H1 (cell line): ENCODE results near the gene RPL26. TPM values are rescaled to one million over a fixed set of nuclear protein-coding genes. Genes with fewer than 3 reads are reported as not detected.
A peak's percentile ranks its signal among the peaks of the same experiment; 100 is the strongest.

ENCODE experiments used
- CTCF ChIA-PET: fragments of 300-600 bp; sonication (Branson Sonifier 250); formaldehyde crosslinking; loops from one replicate; lab custom pipeline; 2021; ENCODE audit not compliant: partially characterized antibody; lab: Charles Lee
- POLR2A ChIA-PET: fragments of 300-600 bp; sonication (Branson Sonifier 250); formaldehyde crosslinking; loops from one replicate; lab custom pipeline; 2021; ENCODE audit warnings: inconsistent platforms; ENCODE audit not compliant: partially characterized antibody; lab: Charles Lee
- DNase-seq, 2 experiments: peaks; one replicate each; pipeline versions ENCODE4 v3.0.0 to v3.0.0-alpha.2; 2010 to 2022; ENCODE audit warnings: low spot score in 2 of 2, low read depth in 1 of 2, mixed read lengths in 1 of 2
- FAIRE-seq: peaks from 2 replicates; lab custom pipeline; 2011; peaks lifted over from hg19 to GRCh38; lab: Jason Lieb, UNC
- H2AFZ ChIP-seq: 2 replicates; pipeline ENCODE4 v1.8.1; 2012; ENCODE audit warnings: low read length, inconsistent platforms
- H2AK5ac ChIP-seq: 2 replicates; pipeline ENCODE4 v1.6.1; 2013; ENCODE audit warnings: low read depth, low read length
- H2BK120ac ChIP-seq: replicated peaks from 2 replicates; pipeline ENCODE3; 2013; ENCODE audit warnings: low read depth, low read length, inconsistent platforms
- H2BK12ac ChIP-seq: 2 replicates; pipeline ENCODE4 v1.6.1; 2013; ENCODE audit warnings: low read depth, low read length
- H2BK15ac ChIP-seq: 2 replicates; pipeline ENCODE4 v1.6.1; 2013; ENCODE audit warnings: low read length
- H2BK20ac ChIP-seq: 2 replicates; pipeline ENCODE4 v1.6.1; 2013; ENCODE audit warnings: low read length
- H2BK5ac ChIP-seq: 2 replicates; pipeline ENCODE4 v1.6.1; 2013; ENCODE audit warnings: low read depth, low read length
- H3K14ac ChIP-seq: 2 replicates; pipeline ENCODE4 v1.6.1; 2013; ENCODE audit warnings: inconsistent platforms; ENCODE audit not compliant: insufficient read length
- H3K18ac ChIP-seq: 2 replicates; pipeline ENCODE4 v1.6.1; 2013; ENCODE audit warnings: low read length; ENCODE audit errors: extremely low read depth
- H3K23ac ChIP-seq: 2 replicates; pipeline ENCODE4 v1.6.1; 2013; ENCODE audit warnings: inconsistent platforms; ENCODE audit not compliant: insufficient read length
- H3K23me2 ChIP-seq: 2 replicates; pipeline ENCODE4 v1.6.1; 2013; ENCODE audit warnings: low read depth, low read length
- H3K27ac ChIP-seq: 2 replicates; pipeline ENCODE4 v1.6.1; 2011; ENCODE audit warnings: low read depth, low read length, inconsistent platforms
- H3K27me3 ChIP-seq, 4 experiments: replicated peaks in 1 of 4; 1 replicate in 1 of 4; 2 replicates in 3 of 4; pipeline versions ENCODE4 v1.6.1 to v1.8.1; 2011 to 2013; ENCODE audit warnings: low read length in 3 of 4, mild to moderate bottlenecking in 3 of 4, inconsistent platforms in 2 of 4, mixed read lengths in 2 of 4, moderate library complexity in 1 of 4; ENCODE audit not compliant: control insufficient read depth in 3 of 4, insufficient read depth in 3 of 4; ENCODE audit errors: extremely low read depth in 1 of 4
- H3K36me3 ChIP-seq, 4 experiments: 2 replicates each; pipeline versions ENCODE4 v1.6.1 to v1.8.1; 2011 to 2013; ENCODE audit warnings: mild to moderate bottlenecking in 4 of 4, low read length in 3 of 4, moderate library complexity in 2 of 4, control low read depth in 1 of 4, inconsistent platforms in 1 of 4; ENCODE audit not compliant: insufficient read depth in 4 of 4, control insufficient read depth in 2 of 4
- H3K4ac ChIP-seq: replicated peaks from 2 replicates; pipeline ENCODE3; 2013; ENCODE audit warnings: low read length, low read depth, mixed read lengths, inconsistent platforms; ENCODE audit not compliant: insufficient read length
- H3K4me1 ChIP-seq, 4 experiments: replicated peaks in 1 of 4; 1 replicate in 1 of 4; 2 replicates in 3 of 4; pipeline versions ENCODE4 v1.6.1 to v1.8.1; 2011 to 2013; ENCODE audit warnings: low read length in 3 of 4, inconsistent platforms in 2 of 4, mixed read lengths in 1 of 4; ENCODE audit not compliant: insufficient read depth in 4 of 4, control insufficient read depth in 3 of 4
- H3K4me2 ChIP-seq, 2 experiments: 2 replicates each; pipeline versions ENCODE4 v1.6.1 to v1.8.1; 2011 to 2013; ENCODE audit warnings: low read depth in 2 of 2, low read length in 2 of 2, control low read depth in 1 of 2, inconsistent platforms in 1 of 2, mild to moderate bottlenecking in 1 of 2; ENCODE audit not compliant: insufficient read depth in 1 of 2
- H3K4me3 ChIP-seq, 4 experiments: fragments of 200-600, 300-600 bp in 1 of 4; sonication (generic), shearing (Covaris generic), sonication (Bioruptor Twin) in 1 of 4; 2 replicates each; pipeline versions ENCODE4 v1.5.1 to v1.8.1; 2011 to 2016; ENCODE audit warnings: low read length in 4 of 4, low read depth in 3 of 4, control low read depth in 2 of 4, inconsistent platforms in 2 of 4, mild to moderate bottlenecking in 2 of 4, mixed read lengths in 1 of 4, moderate library complexity in 1 of 4; ENCODE audit not compliant: insufficient read depth in 2 of 4; ENCODE audit errors: extremely low read depth in 1 of 4
- H3K56ac ChIP-seq: replicated peaks from 2 replicates; pipeline ENCODE3; 2013; ENCODE audit warnings: low read depth, mild to moderate bottlenecking, mixed read lengths, low read length, inconsistent platforms; ENCODE audit not compliant: insufficient read length
- H3K79me1 ChIP-seq: 2 replicates; pipeline ENCODE4 v1.6.1; 2013; ENCODE audit warnings: low read depth, low read length, control low read depth
- H3K79me2 ChIP-seq, 2 experiments: 2 replicates each; pipeline versions ENCODE4 v1.6.1 to v1.8.1; 2012 to 2013; ENCODE audit warnings: low read length in 2 of 2, mild to moderate bottlenecking in 2 of 2, inconsistent platforms in 1 of 2; ENCODE audit not compliant: insufficient read depth in 2 of 2, control insufficient read depth in 1 of 2
- H3K9ac ChIP-seq, 4 experiments: replicated peaks in 1 of 4; 1 replicate in 1 of 4; 2 replicates in 3 of 4; pipeline versions ENCODE4 v1.6.1 to v1.8.1; 2011 to 2013; ENCODE audit warnings: low read depth in 3 of 4, low read length in 3 of 4, control low read depth in 2 of 4, mild to moderate bottlenecking in 2 of 4, moderate library complexity in 2 of 4, inconsistent platforms in 1 of 4; ENCODE audit errors: extremely low read depth in 1 of 4
- H3K9me3 ChIP-seq, 2 experiments: 2 replicates each; pipeline versions ENCODE4 v1.6.1 to v1.8.1; 2012 to 2013; ENCODE audit warnings: mild to moderate bottlenecking in 2 of 2, moderate library complexity in 2 of 2, control low read depth in 1 of 2, inconsistent platforms in 1 of 2, low read depth in 1 of 2, low read length in 1 of 2, mixed read lengths in 1 of 2; ENCODE audit not compliant: insufficient read depth in 2 of 2
- H4K20me1 ChIP-seq, 2 experiments: replicated peaks in 1 of 2; 2 replicates each; pipeline versions ENCODE3 to v1.8.1; 2011 to 2013; ENCODE audit warnings: inconsistent platforms in 2 of 2, low read length in 2 of 2, mild to moderate bottlenecking in 1 of 2; ENCODE audit not compliant: insufficient read depth in 2 of 2, control insufficient read depth in 1 of 2
- H4K5ac ChIP-seq: 2 replicates; pipeline ENCODE4 v1.6.1; 2013; ENCODE audit warnings: low read length, low read depth, mixed read lengths, inconsistent platforms; ENCODE audit not compliant: insufficient read length
- H4K8ac ChIP-seq: 2 replicates; pipeline ENCODE4 v1.8.0; 2013; ENCODE audit warnings: mild to moderate bottlenecking, moderate library complexity, low read length, inconsistent platforms; ENCODE audit not compliant: insufficient read depth; ENCODE audit errors: extremely low read depth
- H4K91ac ChIP-seq: replicated peaks from 2 replicates; pipeline ENCODE3; 2013; ENCODE audit warnings: low read length, mixed read lengths, inconsistent platforms; ENCODE audit not compliant: insufficient read length
- ATF3 ChIP-seq: IDR thresholded peaks from 2 replicates; pipeline ENCODE4 v1.6.1; 2011; ENCODE audit warnings: low read depth, mild to moderate bottlenecking, low read length; ENCODE audit not compliant: insufficient read depth
- BACH1 ChIP-seq: IDR thresholded peaks from 2 replicates; pipeline ENCODE4 v1.6.1; 2012; ENCODE audit warnings: low read length, improper control_type of control experiment
- BRCA1 ChIP-seq: IDR thresholded peaks from 2 replicates; pipeline ENCODE4 v1.6.1; 2012; ENCODE audit warnings: low read depth, low read length, improper control_type of control experiment
- CHD1 ChIP-seq: IDR thresholded peaks from 2 replicates; pipeline ENCODE4 v1.6.1; 2012; ENCODE audit warnings: low read depth, low read length, improper control_type of control experiment
- EGR1 ChIP-seq: IDR thresholded peaks from 2 replicates; pipeline ENCODE4 v1.6.1; 2011; ENCODE audit warnings: low read depth, low read length, borderline replicate concordance
- MAX ChIP-seq: IDR thresholded peaks from 2 replicates; pipeline ENCODE4 v1.6.1; 2012; ENCODE audit warnings: inconsistent platforms
- NRF1 ChIP-seq: IDR thresholded peaks from 2 replicates; pipeline ENCODE4 v1.6.1; 2011; ENCODE audit warnings: mild to moderate bottlenecking, low read depth, low read length, improper control_type of control experiment
- PHF8 ChIP-seq: fragments of 200-600 bp; sonication (generic); conservative IDR thresholded peaks from 2 replicates; pipeline ENCODE4 v1.7.1; 2012; ENCODE audit warnings: low read depth, mild to moderate bottlenecking, inconsistent platforms, low read length, moderate library complexity
- POLR2AphosphoS5 ChIP-seq: IDR thresholded peaks from 2 replicates; pipeline ENCODE4 v1.6.1; 2011; ENCODE audit warnings: low read depth, low read length
- SIN3A ChIP-seq, 2 experiments: IDR thresholded peaks in 1 of 2; conservative IDR thresholded peaks in 1 of 2; 2 replicates each; pipeline ENCODE4 v1.6.1; 2011 to 2012; ENCODE audit warnings: low read length in 2 of 2, improper control_type of control experiment in 1 of 2, low read depth in 1 of 2, mild to moderate bottlenecking in 1 of 2
- SIRT6 ChIP-seq: IDR thresholded peaks from one replicate; pipeline ENCODE4 v1.7.1; 2012; ENCODE audit warnings: low read length, inconsistent platforms
- SIX5 ChIP-seq: IDR thresholded peaks from 2 replicates; pipeline ENCODE4 v1.6.1; 2011; ENCODE audit warnings: mild to moderate bottlenecking, low read depth, low read length
- TAF7 ChIP-seq: optimal IDR thresholded peaks from 2 replicates; pipeline ENCODE3; 2011; ENCODE audit warnings: low read depth, mild to moderate bottlenecking, inconsistent platforms, low read length, moderate library complexity, borderline replicate concordance
- ZNF274 ChIP-seq: IDR thresholded peaks from 2 replicates; pipeline ENCODE4 v1.7.0; 2012; ENCODE audit warnings: low read length, borderline replicate concordance; ENCODE audit errors: extremely low read depth
- WGBS, 2 experiments: shearing (Covaris generic) in 1 of 2; methylation state at CpG; one replicate each; pipeline versions ENCODE4 v1.1.6 to v1.1.7; 2013 to 2015; ENCODE audit warnings: low lambda C conversion rate in 2 of 2, mixed read lengths in 2 of 2, inconsistent platforms in 1 of 2, low coverage in 1 of 2, missing lambda C conversion rate in 1 of 2; ENCODE audit not compliant: insufficient replicate concordance in 2 of 2, insufficient coverage in 1 of 2, insufficient read length in 1 of 2; ENCODE audit errors: extremely low coverage in 1 of 2, missing lambda C conversion rate in 1 of 2; 5-methylcytosine and 5-hydroxymethylcytosine counted together
- polyA plus RNA-seq, 7 experiments: library from polyadenylated mRNA; depleted of rRNA in 3 of 7; stranded (reverse) in 5 of 7; unstranded in 2 of 7; fragments of >200 nt in 5 of 7; fragments of 200-250 nt in 2 of 7; gene quantifications; 1 replicate in 5 of 7; 2 replicates in 1 of 7; 4 replicates in 1 of 7; pipeline versions ENCODE4 v1.2.1 to v1.2.3, GENCODE V29; 2011 to 2013; ENCODE audit warnings: missing spikeins in 2 of 7, mixed read lengths in 2 of 7
- total RNA-seq: library from RNA; stranded (reverse); fragmentation: NEBNext Ultra II Directional; extraction: Animal tissue kit (Norgen Biotek cat#: 25700); gene quantifications from 2 replicates; pipeline ENCODE4 v1.2.1, GENCODE V29; 2021

RPL26 gene
- total and polyA plus RNA-seq, 2 of the 8 experiments (the other 6 are each of a cell fraction or from before 2014, with no cell fraction given), result 1,963 to 2,554 TPM

- Histone ChIP-seq H4K91ac (peak within 1 kb of the TSS; percentile 4), H3K4me2 (0 out of 4 replicates have a peak within 1 kb of the TSS, but pooled peaks of 1 of the 2 experiments have one; percentile 28), H4K20me1 (no peaks in the 10 kb centered on the region), H3K18ac (no peak within 1 kb of the TSS), H2AFZ (peak within 1 kb of the TSS; percentile 94), H2BK15ac (peak within 1 kb of the TSS; percentile 47; the same call in 1 of the 2 replicates), H3K23ac (no peak within 1 kb of the TSS), H3K9ac (no peak within 1 kb of the TSS; a peak in 1 of 7 replicates), H3K79me1 (no peaks in the 10 kb centered on the region), H3K27ac (no peak within 1 kb of the TSS), H2BK5ac (no peak within 1 kb of the TSS), H3K27me3 (no peaks in the 10 kb centered on the region), H3K4me3 (no peak within 1 kb of the TSS), H2BK120ac (no peak within 1 kb of the TSS), H3K9me3 (no peaks in the 10 kb centered on the region), H3K23me2 (no peaks in the 10 kb centered on the region), H3K56ac (no peak within 1 kb of the TSS), H2BK20ac (peak within 1 kb of the TSS; percentile 97), H2AK5ac (no peak within 1 kb of the TSS), H4K8ac (no peak within 1 kb of the TSS), H4K5ac (no peak within 1 kb of the TSS), H3K79me2 (no peaks in the 10 kb centered on the region), H2BK12ac (peak within 1 kb of the TSS; percentile 29; the same call in 1 of the 2 replicates), H3K14ac (no peak within 1 kb of the TSS), H3K4me1 (peaks cover 2 to 10% (median 5%) of the 10 kb centered on the region in 4 experiments; a peak in 6 of 7 replicates), H3K4ac (no peak within 1 kb of the TSS), H3K36me3 (no peaks in the 10 kb centered on the region)
- no peak for DNase-seq
- ChIA-PET CTCF (interaction anchor here (1.1 to 7.7 kb wide), 2 partner anchors 12 to 180 kb away, joined by 3 to 56 read pairs; no protein-coding TSS in a partner anchor), POLR2A (interaction anchor here (1.0 to 8.4 kb wide), 6 partner anchors 12 to 113 kb away, joined by 3 to 66 read pairs (median 9); partner anchors contain the start of genes KRABD2, RANGRF and RPL26)
- no peak for FAIRE-seq
- WGBS, 2 experiments, result 100% methylated on average over 1 of the region's 2 CpGs; no CpG with 5 or more reads in 1 of the 2 experiments
- TF ChIP-seq TAF7, result no peak
- no peak for TF ChIP-seq BACH1
- no peak for TF ChIP-seq PHF8
- TF ChIP-seq MAX, result no peak
- TF ChIP-seq BRCA1, result no peak
- TF ChIP-seq ZNF274, result no peak
- TF ChIP-seq EGR1, result no peak
- no peak for TF ChIP-seq NRF1
- no peak for TF ChIP-seq ATF3
- no peak for TF ChIP-seq POLR2AphosphoS5
- TF ChIP-seq SIRT6, result no peak
- TF ChIP-seq SIN3A (conservative IDR thresholded peaks at IDR 0.05 in 1 of 2, IDR thresholded peaks at IDR 0.05 in 1 of 2; ENCODE audit: low read depth in 1 of 2, low read length in 2 of 2), result no peak
- TF ChIP-seq SIX5, result no peak
- TF ChIP-seq CHD1, result no peak
Measured at GRCh38 chr17:8339540-8339939, 43.5 kb downstream of the RPL26 start, which contains the start of gene ODF4. TSS of gene ODF4 (plus strand) at chr17:8339840. CDS start at chr17:8340052, 212 bp downstream.
